ENCODE measurements around the gene WBP11. TPM values are rescaled to one million over a fixed set of nuclear protein-coding genes. Genes with fewer than 3 reads are reported as not detected.
"Not testable (repeated sequence)": the region's sequence is repeated elsewhere in the genome, so short reads cannot be mapped to it uniquely, and the experiment has no call there.

The WBP11 gene
- total RNA-seq, 1 experiment from 2014 or later: 21.4 TPM

GRCh38 chr12:14768823-14769405, 34.4 kb downstream of the WBP11 start:
- H3K36me3 ChIP-seq (ENCODE audit: low read depth, low read length): no peaks in the 10 kb centered on the region
- no peaks in the 10 kb centered on the region for H3F3A ChIP-seq (ENCODE audit: low read length, unreplicated experiment)
- no peaks in the 10 kb centered on the region for H3K9me3 ChIP-seq (ENCODE audit: low read length)
- POLR2A ChIA-PET (ENCODE audit: unreplicated experiment): no interaction called here
- DNase-seq (peak; percentile 10), ATAC-seq (no peak)
- H3K79me2 ChIP-seq (ENCODE audit: low read length): peaks cover 29% of the 10 kb centered on the region
- CTCF ChIA-PET: interaction anchor here (0.6 kb wide), 2 partner anchors 9 to 64 kb away, joined by 3 read pairs; no protein-coding TSS in a partner anchor
- H2AFZ ChIP-seq (ENCODE audit: low read length): peak overlapping the region; percentile 63; the same call in 1 of the 2 replicates
- H3K9me2 ChIP-seq (replicated peaks; ENCODE audit: low read length): no peaks in the 10 kb centered on the region
- H3K4me3 ChIP-seq (ENCODE audit: low read length): peak overlapping the region; percentile 97
- intact Hi-C loops (cut with micrococcal nuclease): no loop called here
- no TSS peak for BruUV-seq (replicated peaks)
- H3K4me2 ChIP-seq (ENCODE audit: low read length): peak overlapping the region; percentile 95
- TF ChIP-seq EZH2 (IDR thresholded peaks at IDR 0.05; ENCODE audit: low read length, unreplicated experiment) (no peak), CTCF (conservative IDR thresholded peaks at IDR 0.05; ENCODE audit: low read depth, low read length) (no peak), EZH2phosphoT487 (IDR thresholded peaks at IDR 0.05; ENCODE audit: borderline replicate concordance, low read length) (no peak)
- peaks cover 22% of the 10 kb centered on the region for H3K4me1 ChIP-seq (ENCODE audit: insufficient read depth, low read length)
- peak overlapping the region; percentile 84 for H3K9ac ChIP-seq (ENCODE audit: low read length)
- no peaks in the 10 kb centered on the region; the same call in 1 of the 2 replicates for H4K20me1 ChIP-seq (ENCODE audit: low read length)
- no peaks in the 10 kb centered on the region for H3K27me3 ChIP-seq (ENCODE audit: low read length)
- H3K27ac ChIP-seq (ENCODE audit: low read length): no peak overlapping the region

- Histone ChIP-seq H4K20me1 (ENCODE audit: low read length) (no peaks in the 10 kb centered on the region; the same call in 1 of the 2 replicates), H3K9ac (ENCODE audit: low read length) (no peak overlapping the region), H3K27ac (ENCODE audit: low read length) (no peak overlapping the region), H3K4me1 (ENCODE audit: insufficient read depth, low read length) (peaks cover 16% of the 10 kb centered on the region), H3K9me3 (ENCODE audit: low read length) (no peaks in the 10 kb centered on the region), H3F3A (ENCODE audit: low read length, unreplicated experiment) (no peaks in the 10 kb centered on the region), H3K4me3 (ENCODE audit: low read length) (no peak overlapping the region), H2AFZ (ENCODE audit: low read length) (no peak overlapping the region), H3K4me2 (ENCODE audit: low read length) (peak overlapping the region; percentile 95; the same call in 1 of the 2 replicates), H3K79me2 (ENCODE audit: low read length) (peaks cover 29% of the 10 kb centered on the region), H3K9me2 (replicated peaks; ENCODE audit: low read length) (no peaks in the 10 kb centered on the region), H3K27me3 (ENCODE audit: low read length) (no peaks in the 10 kb centered on the region), H3K36me3 (ENCODE audit: low read depth, low read length) (no peaks in the 10 kb centered on the region)
- intact Hi-C loops (cut with micrococcal nuclease): no loop called here
- TF ChIP-seq EZH2phosphoT487 (IDR thresholded peaks at IDR 0.05; ENCODE audit: borderline replicate concordance, low read length) (no peak), EZH2 (IDR thresholded peaks at IDR 0.05; ENCODE audit: low read length, unreplicated experiment) (no peak), CTCF (conservative IDR thresholded peaks at IDR 0.05; ENCODE audit: low read depth, low read length) (no peak)
- ATAC-seq: no peak
- BruUV-seq (replicated peaks): no TSS peak
- CTCF ChIA-PET: no interaction called here
- POLR2A ChIA-PET (ENCODE audit: unreplicated experiment): no interaction called here
- DNase-seq: no peak
These were observed 35.7 kb downstream of the WBP11 start for GRCh38 chr12:14767617-14768016.

DNA sequence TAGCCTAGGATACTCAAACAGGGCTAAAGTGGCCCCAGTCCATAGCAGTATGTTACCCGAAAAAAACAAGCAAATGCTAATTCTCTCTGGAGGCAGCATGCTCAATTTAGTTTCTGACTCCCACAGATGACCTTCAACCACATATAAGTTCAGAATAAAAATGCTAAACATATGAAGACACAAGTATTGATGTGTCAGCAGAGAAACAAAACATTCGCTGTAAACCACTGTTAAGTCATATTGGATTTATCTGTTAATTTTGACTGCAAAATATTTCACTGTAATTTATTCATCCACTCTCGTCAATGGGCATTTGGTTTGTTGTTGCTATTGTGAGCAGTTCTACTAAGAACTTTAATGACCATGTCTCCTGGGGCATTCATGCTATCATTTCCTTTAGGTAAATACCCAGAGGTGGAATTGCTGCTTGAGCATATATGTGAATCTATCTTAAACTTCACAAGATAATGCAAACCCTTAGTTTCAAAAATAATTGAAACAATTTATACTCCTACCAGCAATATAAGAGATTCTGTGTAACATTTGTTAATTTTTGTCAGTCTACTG, 36.5 kb downstream of the WBP11 start:
- no peaks in the 10 kb centered on the region for H3K27me3 ChIP-seq (ENCODE audit: low read length)
- H3K9me2 ChIP-seq (replicated peaks; ENCODE audit: low read length): no peaks in the 10 kb centered on the region
- H4K20me1 ChIP-seq (ENCODE audit: low read length): no peaks in the 10 kb centered on the region; the same call in 1 of the 2 replicates
- POLR2A ChIA-PET (ENCODE audit: unreplicated experiment): no interaction called here
- H3K9me3 ChIP-seq (ENCODE audit: low read length): no peaks in the 10 kb centered on the region
- intact Hi-C loops (cut with micrococcal nuclease): no loop called here
- H3K27ac ChIP-seq (ENCODE audit: low read length): no peak overlapping the region
- no peaks in the 10 kb centered on the region for H3F3A ChIP-seq (ENCODE audit: low read length, unreplicated experiment)
- H3K36me3 ChIP-seq (ENCODE audit: low read depth, low read length): no peaks in the 10 kb centered on the region
- H3K4me2 ChIP-seq (ENCODE audit: low read length): no peak overlapping the region
- peaks cover 13% of the 10 kb centered on the region for H3K4me1 ChIP-seq (ENCODE audit: insufficient read depth, low read length)
- CTCF ChIA-PET: no interaction called here
- BruUV-seq (replicated peaks): no TSS peak
- no peak for ATAC-seq
- no peak overlapping the region for H3K9ac ChIP-seq (ENCODE audit: low read length)
- H3K4me3 ChIP-seq (ENCODE audit: low read length): no peak overlapping the region
- H2AFZ ChIP-seq (ENCODE audit: low read length): no peak overlapping the region
- H3K79me2 ChIP-seq (ENCODE audit: low read length): peaks cover 29% of the 10 kb centered on the region
- DNase-seq: no peak
- TF ChIP-seq EZH2phosphoT487 (IDR thresholded peaks at IDR 0.05; ENCODE audit: borderline replicate concordance, low read length) (no peak), CTCF (conservative IDR thresholded peaks at IDR 0.05; ENCODE audit: low read depth, low read length) (no peak), EZH2 (IDR thresholded peaks at IDR 0.05; ENCODE audit: low read length, unreplicated experiment) (no peak)

DNA sequence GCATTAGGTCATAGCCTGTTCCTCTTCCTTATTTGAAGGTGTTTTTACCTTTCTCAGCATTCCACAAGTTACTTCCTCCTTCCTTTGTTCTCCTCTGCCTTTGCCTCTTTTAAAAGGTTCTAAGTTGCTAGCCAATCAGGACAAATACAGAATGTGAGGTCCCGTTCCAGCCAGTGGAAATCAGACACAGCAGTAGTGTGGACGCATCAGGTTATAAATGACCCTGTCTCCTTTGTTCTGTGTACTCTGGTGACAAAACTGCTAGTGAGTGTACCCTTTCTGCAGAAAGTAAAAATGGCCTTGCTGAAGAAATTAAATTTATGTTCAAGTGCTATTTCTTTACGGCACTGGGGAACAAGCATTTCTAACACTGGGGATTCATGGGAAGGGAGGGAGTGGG, 37.3 kb downstream of the WBP11 start:
- H3K79me2 ChIP-seq (ENCODE audit: low read length): peaks cover 29% of the 10 kb centered on the region
- H3K36me3 ChIP-seq (ENCODE audit: low read depth, low read length); BruUV-seq (replicated peaks); H3K9me2 ChIP-seq (replicated peaks; ENCODE audit: low read length); DNase-seq; H4K20me1 ChIP-seq (ENCODE audit: low read length); ATAC-seq; intact Hi-C loops (cut with micrococcal nuclease); CTCF ChIA-PET; H3K27me3 ChIP-seq (ENCODE audit: low read length); H3K9me3 ChIP-seq (ENCODE audit: low read length); H3K4me3 ChIP-seq (ENCODE audit: low read length); H3K4me2 ChIP-seq (ENCODE audit: low read length); H3K9ac ChIP-seq (ENCODE audit: low read length); H3K27ac ChIP-seq (ENCODE audit: low read length); H3F3A ChIP-seq (ENCODE audit: low read length, unreplicated experiment); H2AFZ ChIP-seq (ENCODE audit: low read length); POLR2A ChIA-PET (ENCODE audit: unreplicated experiment): not testable (repeated sequence)
- peaks cover 11% of the 10 kb centered on the region; the same call in 1 of the 2 replicates for H3K4me1 ChIP-seq (ENCODE audit: insufficient read depth, low read length)
